ENCODE measurements around the gene SYNRG. TPM values are rescaled to one million over a fixed set of nuclear protein-coding genes. Genes with fewer than 3 reads are reported as not detected.

SYNRG gene
- total RNA-seq, 1 donor: 22.5 TPM

DNA sequence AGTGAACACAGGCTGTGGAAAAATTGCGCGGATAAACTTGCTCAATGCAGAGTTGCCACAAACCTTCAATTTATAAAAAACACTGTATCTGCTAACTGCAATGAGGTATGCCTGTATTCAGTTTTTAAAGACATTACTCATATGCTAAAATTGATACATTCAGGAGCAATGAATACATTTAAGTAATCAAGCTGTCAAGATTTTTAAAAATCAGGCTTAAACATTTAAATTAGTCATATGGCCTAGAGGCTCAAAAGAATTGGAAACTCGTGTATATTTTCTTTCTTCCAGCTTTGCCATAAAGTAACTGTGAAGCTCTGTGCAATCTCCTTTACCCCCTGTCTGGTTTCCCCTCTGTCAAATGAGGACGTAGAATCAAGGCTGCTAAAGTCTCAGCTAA is 4.1 kb downstream of the SYNRG start:
- no peak for DNase-seq (ENCODE audit: low read depth)
- no peak overlapping the region for H3K4me3 ChIP-seq (ENCODE audit: low read depth, low read length)
- no peak for TF ChIP-seq CTCF (IDR thresholded peaks at IDR 0.05; ENCODE audit: insufficient read depth, low read length)

DNA sequence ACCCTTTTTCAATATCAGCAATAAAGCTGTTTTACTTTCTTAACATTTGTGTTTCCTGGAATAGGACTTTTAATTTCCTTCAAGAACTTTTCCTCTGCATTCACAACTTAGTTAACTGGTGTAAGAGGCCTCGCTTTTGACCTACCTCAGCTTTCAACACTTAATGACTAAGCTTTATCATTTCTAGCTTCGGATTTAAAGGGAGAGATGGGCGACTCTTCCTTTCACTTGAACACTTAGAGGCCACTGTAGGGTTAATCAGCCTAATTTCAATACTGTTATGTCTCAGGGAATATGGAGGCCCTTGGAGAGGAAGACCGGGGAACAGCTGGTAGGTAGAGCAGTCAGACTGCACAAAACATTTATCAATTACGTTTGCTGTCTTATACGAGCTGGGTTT is 4.7 kb downstream of the SYNRG start:
- DNase-seq (ENCODE audit: low read depth): no peak
- TF ChIP-seq CTCF (IDR thresholded peaks at IDR 0.05; ENCODE audit: insufficient read depth, low read length): no peak

GRCh38 chr17:37598145-37598544 is 11.1 kb downstream of the SYNRG start:
- TF ChIP-seq CTCF (IDR thresholded peaks at IDR 0.05; ENCODE audit: insufficient read depth, low read length): no peak
- DNase-seq (ENCODE audit: low read depth): no peak
- no peak overlapping the region for H3K4me3 ChIP-seq (ENCODE audit: low read depth, low read length)

More for the DNA sequence above, 4.7 kb downstream of the SYNRG start:
- H3K4me3 ChIP-seq (ENCODE audit: low read depth, low read length): no peak overlapping the region

GRCh38 chr17:37592291-37592690 is 16.9 kb downstream of the SYNRG start:
- no peak for DNase-seq (ENCODE audit: low read depth)
- TF ChIP-seq CTCF (IDR thresholded peaks at IDR 0.05; ENCODE audit: insufficient read depth, low read length): no peak
- no peak overlapping the region for H3K4me3 ChIP-seq (ENCODE audit: low read depth, low read length)

- no peak for DNase-seq (ENCODE audit: low read depth)
- no peak for TF ChIP-seq CTCF (IDR thresholded peaks at IDR 0.05; ENCODE audit: insufficient read depth, low read length)
- no peak overlapping the region for H3K4me3 ChIP-seq (ENCODE audit: low read depth, low read length)
Measured at GRCh38 chr17:37585066-37585465, 24.2 kb downstream of the SYNRG start.

DNA sequence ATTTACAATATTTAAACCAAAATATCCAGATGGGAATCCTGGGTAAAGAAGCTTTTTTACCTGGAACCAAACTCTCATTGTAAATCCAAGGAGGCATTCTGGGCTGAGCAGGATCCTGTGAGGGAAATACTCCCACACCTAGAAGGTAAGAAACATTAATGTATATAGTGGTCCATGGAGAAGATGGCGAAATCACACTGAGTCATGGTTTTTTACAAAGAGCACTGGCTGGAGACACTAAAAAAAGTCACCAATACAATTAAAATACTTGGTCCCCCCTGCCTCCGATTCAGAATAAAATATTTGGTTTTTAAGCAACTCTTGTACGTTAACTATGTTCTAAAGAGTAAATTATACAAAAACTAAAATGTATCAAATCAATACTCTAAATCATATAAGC is 32.9 kb downstream of the SYNRG start:
- H3K4me3 ChIP-seq (ENCODE audit: low read depth, low read length): no peak overlapping the region
- TF ChIP-seq CTCF (IDR thresholded peaks at IDR 0.05; ENCODE audit: insufficient read depth, low read length): no peak
- DNase-seq (ENCODE audit: low read depth): no peak

DNA sequence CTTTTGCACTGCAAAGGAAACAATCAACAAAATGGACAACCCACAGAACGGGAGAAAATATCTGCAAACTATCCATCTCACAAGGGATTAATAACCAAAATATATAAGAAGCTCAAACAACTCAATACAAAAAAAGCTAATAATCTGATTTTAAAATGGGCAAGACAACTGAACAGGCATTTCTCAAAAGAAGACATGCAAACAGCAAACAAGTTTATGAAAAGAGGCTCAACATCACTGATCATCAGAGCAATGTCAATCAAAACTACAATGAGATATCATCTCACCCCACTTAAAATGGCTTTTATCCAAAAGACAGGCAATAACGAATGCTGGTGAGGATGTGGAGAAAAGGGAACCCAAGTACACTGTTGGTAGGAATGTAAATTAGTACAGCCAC is 34.8 kb downstream of the SYNRG start:
- no peak for DNase-seq (ENCODE audit: low read depth)
- H3K4me3 ChIP-seq (ENCODE audit: low read depth, low read length): no peak overlapping the region
- TF ChIP-seq CTCF (IDR thresholded peaks at IDR 0.05; ENCODE audit: insufficient read depth, low read length): no peak

Measured in fibroblast of the aortic adventitia (primary cell).